Hepatocyte (in vitro differentiated cells): ENCODE measurements around the gene MICAL2.

Experiments
- EZH2 ChIP-seq: fragments of 200-600 bp; sonication (generic); IDR thresholded peaks from 2 replicates; pipeline ENCODE4 v1.6.1; 2016; ENCODE audit warnings: antibody characterized with exemption, mild to moderate bottlenecking, borderline replicate concordance
- EZH2phosphoT487 ChIP-seq: fragments of 200-600 bp; sonication (generic); IDR thresholded peaks from one replicate; pipeline ENCODE4 v1.6.1; 2018; ENCODE audit warnings: antibody characterized with exemption, mild to moderate bottlenecking, low read depth, moderate library complexity; ENCODE audit not compliant: unreplicated experiment, severe bottlenecking
- TF ChIP-seq, protein P1 (sequence below): fragments of 200-600 bp; sonication (generic); IDR thresholded peaks from 2 replicates; pipeline ENCODE4 v1.5.1; 2016; ENCODE audit warnings: antibody characterized with exemption, mild to moderate bottlenecking; ENCODE audit not compliant: poor library complexity

GRCh38 chr11:12243486-12243885 lies 133.1 kb downstream of the MICAL2 start:
- TF ChIP-seq, protein P1, sequence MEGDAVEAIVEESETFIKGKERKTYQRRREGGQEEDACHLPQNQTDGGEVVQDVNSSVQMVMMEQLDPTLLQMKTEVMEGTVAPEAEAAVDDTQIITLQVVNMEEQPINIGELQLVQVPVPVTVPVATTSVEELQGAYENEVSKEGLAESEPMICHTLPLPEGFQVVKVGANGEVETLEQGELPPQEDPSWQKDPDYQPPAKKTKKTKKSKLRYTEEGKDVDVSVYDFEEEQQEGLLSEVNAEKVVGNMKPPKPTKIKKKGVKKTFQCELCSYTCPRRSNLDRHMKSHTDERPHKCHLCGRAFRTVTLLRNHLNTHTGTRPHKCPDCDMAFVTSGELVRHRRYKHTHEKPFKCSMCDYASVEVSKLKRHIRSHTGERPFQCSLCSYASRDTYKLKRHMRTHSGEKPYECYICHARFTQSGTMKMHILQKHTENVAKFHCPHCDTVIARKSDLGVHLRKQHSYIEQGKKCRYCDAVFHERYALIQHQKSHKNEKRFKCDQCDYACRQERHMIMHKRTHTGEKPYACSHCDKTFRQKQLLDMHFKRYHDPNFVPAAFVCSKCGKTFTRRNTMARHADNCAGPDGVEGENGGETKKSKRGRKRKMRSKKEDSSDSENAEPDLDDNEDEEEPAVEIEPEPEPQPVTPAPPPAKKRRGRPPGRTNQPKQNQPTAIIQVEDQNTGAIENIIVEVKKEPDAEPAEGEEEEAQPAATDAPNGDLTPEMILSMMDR, result no peak
- TF ChIP-seq EZH2 (no peak), EZH2phosphoT487 (no peak)
